Fibroblast of skin of right quadriceps (primary cell): ENCODE results near the gene PRKCH.
"Not testable (repeated sequence)": the region's sequence is repeated elsewhere in the genome, so short reads cannot be mapped to it uniquely, and the experiment has no call there.

Experiments
- DNase-seq: peaks from one replicate; pipeline ENCODE4 v3.0.0-alpha.2; 2013

PRKCH gene

GRCh38 chr14:61462566-61463193 lies 141.3 kb downstream of the PRKCH start:
- peak; percentile 91 for DNase-seq

GRCh38 chr14:61463664-61464285 lies 142.4 kb downstream of the PRKCH start:
- DNase-seq, result no peak

GRCh38 chr14:61464539-61465320 lies 143.4 kb downstream of the PRKCH start:
- DNase-seq, result not testable (repeated sequence)

- DNase-seq, result peak; percentile 98
These were observed 145.0 kb downstream of the PRKCH start for GRCh38 chr14:61466249-61466904.

GRCh38 chr14:61466905-61467280 lies 145.5 kb downstream of the PRKCH start:
- no peak for DNase-seq

- DNase-seq, result no peak
These were observed 145.9 kb downstream of the PRKCH start for GRCh38 chr14:61467296-61467695.

GRCh38 chr14:61468063-61468825 lies 146.9 kb downstream of the PRKCH start:
- DNase-seq, result no peak

- no peak for DNase-seq
These were observed 148.4 kb downstream of the PRKCH start for GRCh38 chr14:61469781-61470180.

GRCh38 chr14:61470261-61470960 lies 149.0 kb downstream of the PRKCH start:
- peak; percentile 99 for DNase-seq

- no peak for DNase-seq
These were observed 149.5 kb downstream of the PRKCH start for GRCh38 chr14:61470961-61471293.

- DNase-seq, result no peak
These were observed 150.1 kb downstream of the PRKCH start for GRCh38 chr14:61471297-61472005.

- peak; percentile 99 for DNase-seq
These were observed 150.8 kb downstream of the PRKCH start for GRCh38 chr14:61472011-61472672.

GRCh38 chr14:61472801-61473376 lies 151.5 kb downstream of the PRKCH start:
- no peak for DNase-seq

GRCh38 chr14:61474015-61474414 lies 152.6 kb downstream of the PRKCH start:
- no peak for DNase-seq

- DNase-seq, result no peak
These were observed 153.3 kb downstream of the PRKCH start for GRCh38 chr14:61474701-61475100.

- peak; percentile 65 for DNase-seq
These were observed 153.9 kb downstream of the PRKCH start for GRCh38 chr14:61475316-61475715.

GRCh38 chr14:61476105-61476753 lies 154.8 kb downstream of the PRKCH start:
- no peak for DNase-seq

- peak; percentile 88 for DNase-seq
These were observed 155.5 kb downstream of the PRKCH start for GRCh38 chr14:61476754-61477410.

GRCh38 chr14:61477712-61478462 lies 156.5 kb downstream of the PRKCH start:
- no peak for DNase-seq
